ENCODE data around the gene TMEM168.

The TMEM168 gene

DNA sequence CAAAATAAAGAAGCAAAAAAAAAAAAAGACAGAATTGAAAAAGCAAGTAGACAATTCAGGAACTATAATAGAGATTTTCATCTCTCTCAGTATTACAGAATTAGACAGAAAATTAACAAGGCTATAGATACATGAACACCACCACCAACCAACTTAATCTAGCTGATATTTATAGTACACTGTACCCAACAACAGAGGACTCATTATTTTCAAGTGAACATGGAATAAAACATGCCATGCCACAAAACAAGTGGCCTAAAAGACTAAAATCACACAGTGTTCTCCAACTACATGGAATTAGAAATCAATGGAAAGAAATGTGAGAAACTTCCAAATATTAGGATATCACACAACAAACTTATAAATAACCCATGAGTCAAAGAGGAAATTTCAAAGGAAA, 9.1 kb downstream of the TMEM168 start:
- Histone ChIP-seq H3K4me1 (ENCODE audit: control insufficient read depth, insufficient read depth, low read length, unreplicated experiment) (no peaks in the 10 kb centered on the region), H3K27me3 (ENCODE audit: insufficient read depth, low read length) (no peaks in the 10 kb centered on the region), H3K36me3 (ENCODE audit: insufficient read depth, low read length) (peaks cover 15% of the 10 kb centered on the region), H3K4me3 (ENCODE audit: low read depth, low read length) (no peak overlapping the region), H2AFZ (ENCODE audit: low read length, unreplicated experiment) (no peak overlapping the region), H3K27ac (ENCODE audit: low read depth, low read length) (no peak overlapping the region), H3K79me2 (ENCODE audit: control insufficient read depth, insufficient read depth, low read length, unreplicated experiment) (peaks cover 12% of the 10 kb centered on the region)

DNA sequence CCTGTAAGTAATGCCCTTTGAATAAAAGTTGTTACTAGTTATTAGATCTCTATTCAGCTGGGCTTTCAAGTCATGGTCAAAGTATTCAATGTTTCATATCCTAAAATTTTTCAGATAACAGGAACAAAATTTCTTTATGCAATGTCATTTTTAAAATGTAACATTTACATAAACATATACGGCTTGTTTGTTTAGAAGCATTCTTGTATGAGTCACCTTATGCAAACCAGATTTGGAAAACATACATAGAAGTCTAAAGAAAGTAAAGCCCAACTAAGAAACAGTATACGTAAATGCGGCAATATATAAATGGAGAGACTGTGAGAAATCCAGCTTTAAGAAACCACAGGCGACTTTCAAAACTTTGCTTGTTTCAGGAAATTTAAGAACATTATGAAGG, 10.5 kb downstream of the TMEM168 start:
- Histone ChIP-seq H3K36me3 (ENCODE audit: insufficient read depth, low read length) (peaks cover 15% of the 10 kb centered on the region), H3K27ac (ENCODE audit: low read depth, low read length) (no peak overlapping the region), H2AFZ (ENCODE audit: low read length, unreplicated experiment) (no peak overlapping the region), H3K4me3 (ENCODE audit: low read depth, low read length) (no peak overlapping the region), H3K4me1 (ENCODE audit: control insufficient read depth, insufficient read depth, low read length, unreplicated experiment) (no peaks in the 10 kb centered on the region), H3K27me3 (ENCODE audit: insufficient read depth, low read length) (no peaks in the 10 kb centered on the region), H3K79me2 (ENCODE audit: control insufficient read depth, insufficient read depth, low read length, unreplicated experiment) (peaks cover 5% of the 10 kb centered on the region)

DNA sequence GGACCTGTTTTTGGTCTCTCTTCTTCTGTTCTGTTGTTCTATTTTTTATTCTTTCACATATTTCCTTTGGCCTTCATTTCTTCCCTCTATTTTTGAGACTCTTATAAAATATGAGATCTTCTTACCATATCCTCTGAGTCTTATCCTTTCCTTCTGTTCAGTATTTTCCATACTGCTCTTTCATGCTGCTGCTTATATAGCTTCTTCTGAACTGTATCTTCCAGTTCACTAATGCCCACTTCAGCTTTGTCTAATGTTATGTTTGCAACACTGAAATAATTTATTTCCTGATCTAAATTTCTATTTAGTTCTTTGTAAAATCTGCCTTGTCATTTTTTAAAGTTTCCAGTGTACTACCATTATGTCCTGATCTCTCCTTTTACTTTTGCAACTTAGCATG, 12.8 kb downstream of the TMEM168 start:
- H3K4me3 ChIP-seq (ENCODE audit: low read depth, low read length), result no peak overlapping the region
- H3K4me1 ChIP-seq (ENCODE audit: control insufficient read depth, insufficient read depth, low read length, unreplicated experiment), result no peaks in the 10 kb centered on the region
- peaks cover 4% of the 10 kb centered on the region; the same call in 1 of the 2 replicates for H3K36me3 ChIP-seq (ENCODE audit: insufficient read depth, low read length)
- H3K79me2 ChIP-seq (ENCODE audit: control insufficient read depth, insufficient read depth, low read length, unreplicated experiment), result peaks cover 5% of the 10 kb centered on the region
- H3K27ac ChIP-seq (ENCODE audit: low read depth, low read length), result no peak overlapping the region
- H3K27me3 ChIP-seq (ENCODE audit: insufficient read depth, low read length), result no peaks in the 10 kb centered on the region
- H2AFZ ChIP-seq (ENCODE audit: low read length, unreplicated experiment), result no peak overlapping the region

DNA sequence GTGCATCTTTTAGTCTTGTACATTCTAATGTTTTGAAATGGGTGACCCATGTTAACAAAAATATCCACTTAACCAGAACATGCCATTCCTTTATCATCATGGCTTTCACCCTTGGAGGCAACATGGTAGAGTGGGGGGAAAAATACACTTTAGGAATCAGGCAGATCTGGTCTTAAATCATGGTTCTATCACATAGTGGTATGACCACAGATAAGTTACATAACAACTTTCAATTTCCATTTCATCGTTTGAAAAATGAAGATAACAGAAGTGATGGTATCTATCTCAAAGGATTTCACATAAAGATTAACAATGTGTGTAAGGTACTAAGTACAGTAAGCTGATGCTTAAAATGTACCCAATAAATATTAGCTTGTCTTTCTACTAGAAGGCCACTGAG, 19.0 kb downstream of the TMEM168 start:
- H3K79me2 ChIP-seq (ENCODE audit: control insufficient read depth, insufficient read depth, low read length, unreplicated experiment), result no peaks in the 10 kb centered on the region
- no peak overlapping the region for H3K4me3 ChIP-seq (ENCODE audit: low read depth, low read length)
- H2AFZ ChIP-seq (ENCODE audit: low read length, unreplicated experiment), result no peak overlapping the region
- no peaks in the 10 kb centered on the region for H3K36me3 ChIP-seq (ENCODE audit: insufficient read depth, low read length)
- no peaks in the 10 kb centered on the region for H3K4me1 ChIP-seq (ENCODE audit: control insufficient read depth, insufficient read depth, low read length, unreplicated experiment)
- H3K27ac ChIP-seq (ENCODE audit: low read depth, low read length), result no peak overlapping the region
- H3K27me3 ChIP-seq (ENCODE audit: insufficient read depth, low read length), result no peaks in the 10 kb centered on the region

DNA sequence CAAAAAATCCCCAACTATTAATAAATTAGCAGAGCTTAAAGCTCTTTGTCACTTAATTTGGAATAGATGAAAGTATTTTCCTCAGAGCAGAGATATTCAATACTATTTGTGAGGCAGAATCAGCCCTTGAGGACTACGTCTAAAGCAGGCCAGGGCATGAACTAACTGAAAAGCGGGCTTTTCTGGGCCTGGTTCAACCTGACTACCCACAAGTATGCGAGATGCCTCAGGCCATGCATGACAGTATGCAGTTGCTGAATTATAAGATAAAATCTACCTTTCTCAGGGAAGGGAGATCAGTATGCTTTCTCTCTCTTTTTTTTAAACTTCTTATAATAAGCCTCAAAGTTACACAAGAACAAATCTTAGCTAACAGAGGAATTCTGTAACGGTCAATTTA, 20.1 kb downstream of the TMEM168 start:
- H2AFZ ChIP-seq (ENCODE audit: low read length, unreplicated experiment), result no peak overlapping the region
- H3K4me1 ChIP-seq (ENCODE audit: control insufficient read depth, insufficient read depth, low read length, unreplicated experiment), result no peaks in the 10 kb centered on the region
- no peak overlapping the region for H3K27ac ChIP-seq (ENCODE audit: low read depth, low read length)
- no peaks in the 10 kb centered on the region for H3K27me3 ChIP-seq (ENCODE audit: insufficient read depth, low read length)
- H3K36me3 ChIP-seq (ENCODE audit: insufficient read depth, low read length), result no peaks in the 10 kb centered on the region
- no peak overlapping the region for H3K4me3 ChIP-seq (ENCODE audit: low read depth, low read length)
- no peaks in the 10 kb centered on the region for H3K79me2 ChIP-seq (ENCODE audit: control insufficient read depth, insufficient read depth, low read length, unreplicated experiment)

DNA sequence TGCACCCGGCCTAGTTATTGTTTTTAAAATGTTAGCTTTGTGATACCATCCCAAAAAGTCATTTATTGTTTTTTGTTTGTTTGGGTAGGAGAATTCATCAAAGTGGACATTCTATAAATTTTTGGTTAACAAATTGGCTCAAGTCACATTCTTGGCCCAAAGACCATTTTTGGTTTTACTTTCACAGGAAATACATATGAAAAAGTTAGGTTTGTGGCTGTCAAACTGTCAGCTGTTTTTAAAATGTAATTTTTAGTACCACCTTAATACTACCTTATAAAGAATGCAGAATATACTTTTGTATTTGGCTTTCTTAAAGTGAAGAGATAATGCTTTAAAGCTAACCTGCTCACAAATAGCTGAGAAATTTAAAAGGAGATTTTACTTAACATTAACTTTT, 25.1 kb downstream of the TMEM168 start:
- H3K4me3 ChIP-seq (ENCODE audit: low read depth, low read length), result no peak overlapping the region
- H3K4me1 ChIP-seq (ENCODE audit: control insufficient read depth, insufficient read depth, low read length, unreplicated experiment), result no peaks in the 10 kb centered on the region
- no peak overlapping the region for H3K27ac ChIP-seq (ENCODE audit: low read depth, low read length)
- H3K36me3 ChIP-seq (ENCODE audit: insufficient read depth, low read length), result no peaks in the 10 kb centered on the region
- no peaks in the 10 kb centered on the region for H3K27me3 ChIP-seq (ENCODE audit: insufficient read depth, low read length)
- H2AFZ ChIP-seq (ENCODE audit: low read length, unreplicated experiment), result no peak overlapping the region
- no peaks in the 10 kb centered on the region for H3K79me2 ChIP-seq (ENCODE audit: control insufficient read depth, insufficient read depth, low read length, unreplicated experiment)

DNA sequence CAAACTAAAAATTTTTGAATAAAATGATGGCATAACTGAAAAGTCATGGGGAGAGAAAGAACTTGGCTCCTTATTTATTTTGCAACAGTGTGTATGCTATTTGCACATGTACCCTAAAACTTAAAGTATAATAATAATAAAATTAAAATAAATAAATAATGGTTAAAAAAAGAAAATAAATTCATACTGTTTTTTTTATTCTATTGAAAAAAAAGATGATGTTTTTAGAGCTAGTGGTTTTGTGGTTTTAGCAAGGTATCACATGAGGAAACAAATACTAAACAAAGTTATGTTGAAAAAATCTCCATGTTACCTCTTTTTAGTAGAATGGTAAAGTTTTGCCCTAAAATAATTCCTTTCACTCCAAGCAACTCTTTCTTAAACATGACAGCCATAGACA, 26.2 kb downstream of the TMEM168 start:
- Histone ChIP-seq H3K27ac (ENCODE audit: low read depth, low read length) (no peak overlapping the region), H3K79me2 (ENCODE audit: control insufficient read depth, insufficient read depth, low read length, unreplicated experiment) (no peaks in the 10 kb centered on the region), H3K4me3 (ENCODE audit: low read depth, low read length) (no peak overlapping the region), H2AFZ (ENCODE audit: low read length, unreplicated experiment) (no peak overlapping the region), H3K36me3 (ENCODE audit: insufficient read depth, low read length) (no peaks in the 10 kb centered on the region), H3K4me1 (ENCODE audit: control insufficient read depth, insufficient read depth, low read length, unreplicated experiment) (no peaks in the 10 kb centered on the region), H3K27me3 (ENCODE audit: insufficient read depth, low read length) (no peaks in the 10 kb centered on the region)

DNA sequence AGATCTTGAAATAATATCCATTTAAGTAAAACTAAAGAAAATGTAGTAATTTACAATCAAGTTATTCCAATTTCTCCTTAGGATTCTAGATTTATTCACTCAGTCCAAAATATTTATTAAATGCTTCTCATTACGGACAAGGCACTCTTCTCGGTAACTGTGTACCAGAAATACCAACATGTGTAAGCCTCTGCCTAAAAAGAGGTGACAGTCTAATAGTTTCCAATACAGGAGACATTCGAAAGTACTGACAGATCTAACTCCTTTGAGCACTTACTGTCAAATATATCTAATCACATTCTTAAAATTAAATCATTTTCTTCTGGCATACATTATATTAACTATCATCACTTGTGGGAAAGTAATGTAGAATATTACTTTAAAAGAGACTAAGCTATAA, 26.9 kb downstream of the TMEM168 start:
- no peak overlapping the region for H2AFZ ChIP-seq (ENCODE audit: low read length, unreplicated experiment)
- H3K36me3 ChIP-seq (ENCODE audit: insufficient read depth, low read length), result no peaks in the 10 kb centered on the region
- H3K4me1 ChIP-seq (ENCODE audit: control insufficient read depth, insufficient read depth, low read length, unreplicated experiment), result no peaks in the 10 kb centered on the region
- no peak overlapping the region for H3K27ac ChIP-seq (ENCODE audit: low read depth, low read length)
- no peak overlapping the region for H3K4me3 ChIP-seq (ENCODE audit: low read depth, low read length)
- no peaks in the 10 kb centered on the region for H3K79me2 ChIP-seq (ENCODE audit: control insufficient read depth, insufficient read depth, low read length, unreplicated experiment)
- no peaks in the 10 kb centered on the region for H3K27me3 ChIP-seq (ENCODE audit: insufficient read depth, low read length)

DNA sequence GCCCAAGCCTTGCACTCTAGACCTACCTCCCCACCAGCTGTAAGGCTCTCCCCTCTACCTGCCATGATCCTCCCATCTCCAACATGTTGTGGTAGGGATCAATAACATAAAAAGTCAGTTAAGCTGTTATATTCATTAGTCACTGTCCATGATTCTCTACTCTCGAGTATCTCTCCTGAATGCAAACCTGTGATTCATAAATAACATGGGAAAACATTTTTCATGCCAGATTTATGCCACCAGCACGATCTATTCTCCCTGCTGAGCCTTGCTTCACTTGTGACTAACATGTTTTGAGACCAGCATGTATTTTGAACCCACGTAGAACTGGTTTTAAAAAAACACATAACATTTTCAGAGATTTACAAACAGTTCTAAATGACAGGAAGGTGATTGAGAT, 30.3 kb downstream of the TMEM168 start:
- Histone ChIP-seq H3K36me3 (ENCODE audit: insufficient read depth, low read length) (no peaks in the 10 kb centered on the region), H3K4me3 (ENCODE audit: low read depth, low read length) (no peak overlapping the region), H3K27me3 (ENCODE audit: insufficient read depth, low read length) (no peaks in the 10 kb centered on the region), H3K27ac (ENCODE audit: low read depth, low read length) (no peak overlapping the region), H3K4me1 (ENCODE audit: control insufficient read depth, insufficient read depth, low read length, unreplicated experiment) (no peaks in the 10 kb centered on the region), H3K79me2 (ENCODE audit: control insufficient read depth, insufficient read depth, low read length, unreplicated experiment) (no peaks in the 10 kb centered on the region), H2AFZ (ENCODE audit: low read length, unreplicated experiment) (no peak overlapping the region)

DNA sequence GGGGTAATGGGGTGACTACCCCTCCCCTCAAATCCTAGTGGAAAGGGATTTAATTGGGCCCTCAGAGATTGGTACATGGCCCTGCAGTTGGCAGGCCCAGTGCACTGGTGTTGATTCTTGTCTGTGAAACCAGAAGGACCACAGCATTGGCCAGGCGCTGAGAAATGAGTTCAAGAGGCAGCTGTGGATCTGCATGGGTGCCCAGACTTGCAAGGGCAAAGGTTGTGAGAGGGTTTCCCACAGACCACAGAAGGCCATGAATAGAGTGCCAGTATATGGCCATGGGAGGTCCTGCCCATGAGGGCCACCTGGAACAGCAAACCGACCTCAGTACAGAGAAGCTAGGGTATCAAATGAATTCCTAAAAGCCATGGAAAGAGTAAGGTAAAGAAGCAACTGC, 32.9 kb downstream of the TMEM168 start:
- no peaks in the 10 kb centered on the region for H3K27me3 ChIP-seq (ENCODE audit: insufficient read depth, low read length)
- no peak overlapping the region for H3K27ac ChIP-seq (ENCODE audit: low read depth, low read length)
- no peaks in the 10 kb centered on the region for H3K79me2 ChIP-seq (ENCODE audit: control insufficient read depth, insufficient read depth, low read length, unreplicated experiment)
- no peak overlapping the region for H3K4me3 ChIP-seq (ENCODE audit: low read depth, low read length)
- no peaks in the 10 kb centered on the region for H3K4me1 ChIP-seq (ENCODE audit: control insufficient read depth, insufficient read depth, low read length, unreplicated experiment)
- no peaks in the 10 kb centered on the region for H3K36me3 ChIP-seq (ENCODE audit: insufficient read depth, low read length)
- no peak overlapping the region for H2AFZ ChIP-seq (ENCODE audit: low read length, unreplicated experiment)

DNA sequence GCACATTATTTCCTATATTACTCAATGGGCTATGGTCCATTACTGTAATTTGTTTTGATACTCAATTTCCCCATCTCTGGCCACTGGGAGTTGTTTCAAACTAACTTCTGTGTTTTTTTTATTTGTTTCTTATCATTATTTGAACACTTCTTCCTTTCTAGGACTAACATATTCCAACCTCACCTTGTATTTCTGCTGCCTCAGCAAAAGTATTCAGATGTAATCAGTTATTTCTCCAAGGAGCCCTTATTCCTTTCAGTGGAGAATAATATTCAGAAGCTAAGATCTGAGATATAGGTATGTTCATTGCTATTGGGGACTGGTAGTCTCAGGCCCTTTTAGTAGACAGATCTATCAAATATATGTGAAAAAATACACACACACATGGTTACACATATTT, 36.9 kb downstream of the TMEM168 start:
- Histone ChIP-seq H3K27ac (ENCODE audit: low read depth, low read length) (no peak overlapping the region), H3K4me1 (ENCODE audit: control insufficient read depth, insufficient read depth, low read length, unreplicated experiment) (peaks cover 5% of the 10 kb centered on the region), H3K4me3 (ENCODE audit: low read depth, low read length) (no peak overlapping the region), H3K79me2 (ENCODE audit: control insufficient read depth, insufficient read depth, low read length, unreplicated experiment) (no peaks in the 10 kb centered on the region), H3K36me3 (ENCODE audit: insufficient read depth, low read length) (no peaks in the 10 kb centered on the region), H3K27me3 (ENCODE audit: insufficient read depth, low read length) (no peaks in the 10 kb centered on the region), H2AFZ (ENCODE audit: low read length, unreplicated experiment) (no peak overlapping the region)

DNA sequence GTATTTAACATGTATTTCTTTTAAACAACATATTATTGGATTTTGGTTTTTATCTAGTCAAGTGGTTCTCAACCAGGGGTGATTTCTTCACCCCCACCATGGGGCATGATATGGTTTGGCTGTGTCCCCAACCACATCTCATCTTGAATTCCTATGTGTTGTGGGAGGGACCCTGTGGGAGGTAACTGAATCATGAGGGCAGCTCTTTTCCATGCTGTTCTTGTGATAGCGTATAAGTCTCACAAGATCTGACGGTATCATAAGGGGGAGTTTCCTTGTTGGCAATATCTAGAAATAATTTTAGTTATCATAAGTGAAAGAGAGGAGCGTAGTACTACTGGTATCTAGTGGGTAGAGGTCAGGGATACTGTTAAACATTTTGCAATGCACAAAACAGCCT, 37.6 kb downstream of the TMEM168 start:
- peaks cover 6% of the 10 kb centered on the region for H3K4me1 ChIP-seq (ENCODE audit: control insufficient read depth, insufficient read depth, low read length, unreplicated experiment)
- no peaks in the 10 kb centered on the region for H3K27me3 ChIP-seq (ENCODE audit: insufficient read depth, low read length)
- H3K27ac ChIP-seq (ENCODE audit: low read depth, low read length), result no peak overlapping the region
- H3K36me3 ChIP-seq (ENCODE audit: insufficient read depth, low read length), result no peaks in the 10 kb centered on the region
- H2AFZ ChIP-seq (ENCODE audit: low read length, unreplicated experiment), result no peak overlapping the region
- H3K79me2 ChIP-seq (ENCODE audit: control insufficient read depth, insufficient read depth, low read length, unreplicated experiment), result no peaks in the 10 kb centered on the region
- no peak overlapping the region for H3K4me3 ChIP-seq (ENCODE audit: low read depth, low read length)

Data from ACC112 (cell line).